HL-60 (cell line): ENCODE data around the gene TRABD2B.

Source experiments
- POLR2AphosphoS5 ChIP-seq: IDR thresholded peaks from 2 replicates; pipeline ENCODE4 v1.6.1; 2012; ENCODE audit warnings: low read depth
- SPI1 ChIP-seq: IDR thresholded peaks from 2 replicates; pipeline ENCODE4 v1.6.1; 2012; ENCODE audit warnings: low read depth, mild to moderate bottlenecking, borderline replicate concordance
- TF ChIP-seq, protein P1 (sequence below): IDR thresholded peaks from one replicate; pipeline ENCODE4 v1.5.1; 2011; ENCODE audit warnings: low read length, control low read depth, inconsistent platforms; ENCODE audit not compliant: insufficient read depth
- TF ChIP-seq, protein P2 (sequence below): IDR thresholded peaks from 2 replicates; pipeline ENCODE4 v1.6.1; 2012; ENCODE audit warnings: low read depth; ENCODE audit not compliant: insufficient replicate concordance

DNA sequence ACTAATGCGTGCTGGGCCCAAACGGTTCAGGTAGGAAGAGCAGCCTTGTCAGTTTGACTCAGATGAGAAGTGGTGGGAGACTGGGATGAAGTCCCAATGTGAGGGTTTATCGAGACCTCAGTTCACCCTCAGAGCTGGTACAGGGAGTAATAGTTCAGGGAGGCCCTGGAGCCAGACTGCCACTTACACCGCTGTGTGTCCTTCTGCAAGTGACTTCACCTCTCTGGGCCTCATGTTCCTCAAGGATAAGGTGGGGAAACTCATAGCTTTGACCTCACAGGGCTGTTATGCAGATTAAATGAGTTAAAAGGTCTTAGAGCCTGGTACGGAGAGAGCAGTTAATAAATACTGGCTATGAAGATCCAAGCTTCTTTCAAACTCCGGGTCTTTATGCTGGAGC is 219.9 kb downstream of the TRABD2B start:
- TF ChIP-seq POLR2AphosphoS5 (no peak), SPI1 (no peak)
- TF ChIP-seq, protein P1, sequence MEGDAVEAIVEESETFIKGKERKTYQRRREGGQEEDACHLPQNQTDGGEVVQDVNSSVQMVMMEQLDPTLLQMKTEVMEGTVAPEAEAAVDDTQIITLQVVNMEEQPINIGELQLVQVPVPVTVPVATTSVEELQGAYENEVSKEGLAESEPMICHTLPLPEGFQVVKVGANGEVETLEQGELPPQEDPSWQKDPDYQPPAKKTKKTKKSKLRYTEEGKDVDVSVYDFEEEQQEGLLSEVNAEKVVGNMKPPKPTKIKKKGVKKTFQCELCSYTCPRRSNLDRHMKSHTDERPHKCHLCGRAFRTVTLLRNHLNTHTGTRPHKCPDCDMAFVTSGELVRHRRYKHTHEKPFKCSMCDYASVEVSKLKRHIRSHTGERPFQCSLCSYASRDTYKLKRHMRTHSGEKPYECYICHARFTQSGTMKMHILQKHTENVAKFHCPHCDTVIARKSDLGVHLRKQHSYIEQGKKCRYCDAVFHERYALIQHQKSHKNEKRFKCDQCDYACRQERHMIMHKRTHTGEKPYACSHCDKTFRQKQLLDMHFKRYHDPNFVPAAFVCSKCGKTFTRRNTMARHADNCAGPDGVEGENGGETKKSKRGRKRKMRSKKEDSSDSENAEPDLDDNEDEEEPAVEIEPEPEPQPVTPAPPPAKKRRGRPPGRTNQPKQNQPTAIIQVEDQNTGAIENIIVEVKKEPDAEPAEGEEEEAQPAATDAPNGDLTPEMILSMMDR, result no peak
- TF ChIP-seq, protein P2, sequence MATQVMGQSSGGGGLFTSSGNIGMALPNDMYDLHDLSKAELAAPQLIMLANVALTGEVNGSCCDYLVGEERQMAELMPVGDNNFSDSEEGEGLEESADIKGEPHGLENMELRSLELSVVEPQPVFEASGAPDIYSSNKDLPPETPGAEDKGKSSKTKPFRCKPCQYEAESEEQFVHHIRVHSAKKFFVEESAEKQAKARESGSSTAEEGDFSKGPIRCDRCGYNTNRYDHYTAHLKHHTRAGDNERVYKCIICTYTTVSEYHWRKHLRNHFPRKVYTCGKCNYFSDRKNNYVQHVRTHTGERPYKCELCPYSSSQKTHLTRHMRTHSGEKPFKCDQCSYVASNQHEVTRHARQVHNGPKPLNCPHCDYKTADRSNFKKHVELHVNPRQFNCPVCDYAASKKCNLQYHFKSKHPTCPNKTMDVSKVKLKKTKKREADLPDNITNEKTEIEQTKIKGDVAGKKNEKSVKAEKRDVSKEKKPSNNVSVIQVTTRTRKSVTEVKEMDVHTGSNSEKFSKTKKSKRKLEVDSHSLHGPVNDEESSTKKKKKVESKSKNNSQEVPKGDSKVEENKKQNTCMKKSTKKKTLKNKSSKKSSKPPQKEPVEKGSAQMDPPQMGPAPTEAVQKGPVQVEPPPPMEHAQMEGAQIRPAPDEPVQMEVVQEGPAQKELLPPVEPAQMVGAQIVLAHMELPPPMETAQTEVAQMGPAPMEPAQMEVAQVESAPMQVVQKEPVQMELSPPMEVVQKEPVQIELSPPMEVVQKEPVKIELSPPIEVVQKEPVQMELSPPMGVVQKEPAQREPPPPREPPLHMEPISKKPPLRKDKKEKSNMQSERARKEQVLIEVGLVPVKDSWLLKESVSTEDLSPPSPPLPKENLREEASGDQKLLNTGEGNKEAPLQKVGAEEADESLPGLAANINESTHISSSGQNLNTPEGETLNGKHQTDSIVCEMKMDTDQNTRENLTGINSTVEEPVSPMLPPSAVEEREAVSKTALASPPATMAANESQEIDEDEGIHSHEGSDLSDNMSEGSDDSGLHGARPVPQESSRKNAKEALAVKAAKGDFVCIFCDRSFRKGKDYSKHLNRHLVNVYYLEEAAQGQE, result no peak
